HG02588 (cell line): ENCODE data around the gene STOML1.
"Not testable (repeated sequence)": the region's sequence is repeated elsewhere in the genome, so short reads cannot be mapped to it uniquely, and the experiment has no call there.

Experiments
- ATAC-seq: cut with Tn5 transposase; IDR thresholded peaks from one replicate; pipeline ENCODE4 v1.9.1; 2021; ENCODE audit warnings: mild to moderate bottlenecking, moderate library complexity; ENCODE audit not compliant: unreplicated experiment

STOML1 gene

DNA sequence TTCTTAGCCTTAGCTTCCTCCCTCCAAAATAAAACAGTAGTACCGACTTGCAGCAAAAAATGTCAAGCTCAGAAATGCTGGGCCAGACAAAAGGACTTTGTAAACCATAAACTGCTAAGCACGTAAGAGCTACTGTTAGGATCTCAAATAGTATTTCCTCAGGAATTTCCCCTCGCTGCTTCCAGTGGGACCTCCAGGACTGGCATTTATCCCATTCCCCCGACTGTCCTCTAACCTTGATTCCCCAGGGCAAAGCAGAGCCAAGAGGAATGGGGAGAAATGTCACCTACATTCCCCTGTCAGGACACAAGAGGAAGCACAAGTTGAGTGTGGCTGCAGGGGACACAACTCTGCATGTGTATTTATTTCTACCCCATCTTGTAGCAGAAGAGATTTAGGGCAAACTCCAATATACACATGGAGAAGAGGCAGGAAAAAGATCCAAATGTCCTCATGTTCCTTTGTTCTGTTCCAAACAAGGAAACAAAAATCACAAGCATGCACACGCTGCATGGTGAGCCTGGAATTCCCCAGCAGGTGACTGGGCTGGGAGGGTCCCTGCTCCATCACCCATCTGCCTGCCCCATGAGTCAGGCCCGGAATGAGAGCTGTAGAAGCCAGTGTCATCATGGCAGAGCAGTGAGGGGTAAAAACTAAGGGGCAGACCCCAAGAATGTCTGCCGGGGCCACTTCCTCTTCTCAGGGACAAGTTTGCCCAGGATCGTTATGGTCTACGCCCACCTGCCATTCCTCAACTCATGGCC lies 4.2 kb downstream of the STOML1 start:
- no peak for ATAC-seq

DNA sequence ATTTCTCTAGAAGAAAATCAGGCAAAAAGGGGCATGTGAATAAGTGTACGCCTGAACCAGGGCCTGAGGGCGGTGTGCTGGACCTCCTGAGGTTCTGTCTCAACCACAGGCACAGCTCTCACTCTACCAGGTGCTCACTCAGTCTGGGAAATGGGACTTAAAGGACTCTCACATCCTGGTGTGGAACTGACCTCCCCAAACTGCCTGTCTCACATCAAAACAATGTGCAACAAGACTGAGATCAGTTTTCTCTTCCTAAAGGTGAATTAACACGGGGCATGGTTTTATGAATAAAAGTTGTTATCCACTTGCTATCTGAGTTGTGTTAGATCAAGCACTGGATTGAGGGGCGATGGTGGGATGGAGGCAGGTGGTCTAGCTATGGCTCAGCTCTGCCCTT lies 4.8 kb downstream of the STOML1 start:
- no peak for ATAC-seq

DNA sequence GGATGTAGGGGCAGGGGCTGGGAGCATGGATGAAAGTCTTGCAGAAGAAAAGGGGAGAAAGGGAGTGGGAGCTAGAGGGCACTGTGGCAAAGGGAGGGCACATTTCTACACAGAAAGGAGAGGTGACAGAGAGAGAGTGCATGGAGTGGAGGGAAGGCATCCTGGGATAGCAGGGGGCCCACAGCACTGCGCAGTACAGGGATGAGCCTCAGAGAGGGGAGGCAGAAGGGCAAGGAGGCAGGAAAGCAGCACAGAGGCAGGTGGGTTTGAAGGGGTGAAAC lies 5.4 kb downstream of the STOML1 start:
- ATAC-seq: no peak

DNA sequence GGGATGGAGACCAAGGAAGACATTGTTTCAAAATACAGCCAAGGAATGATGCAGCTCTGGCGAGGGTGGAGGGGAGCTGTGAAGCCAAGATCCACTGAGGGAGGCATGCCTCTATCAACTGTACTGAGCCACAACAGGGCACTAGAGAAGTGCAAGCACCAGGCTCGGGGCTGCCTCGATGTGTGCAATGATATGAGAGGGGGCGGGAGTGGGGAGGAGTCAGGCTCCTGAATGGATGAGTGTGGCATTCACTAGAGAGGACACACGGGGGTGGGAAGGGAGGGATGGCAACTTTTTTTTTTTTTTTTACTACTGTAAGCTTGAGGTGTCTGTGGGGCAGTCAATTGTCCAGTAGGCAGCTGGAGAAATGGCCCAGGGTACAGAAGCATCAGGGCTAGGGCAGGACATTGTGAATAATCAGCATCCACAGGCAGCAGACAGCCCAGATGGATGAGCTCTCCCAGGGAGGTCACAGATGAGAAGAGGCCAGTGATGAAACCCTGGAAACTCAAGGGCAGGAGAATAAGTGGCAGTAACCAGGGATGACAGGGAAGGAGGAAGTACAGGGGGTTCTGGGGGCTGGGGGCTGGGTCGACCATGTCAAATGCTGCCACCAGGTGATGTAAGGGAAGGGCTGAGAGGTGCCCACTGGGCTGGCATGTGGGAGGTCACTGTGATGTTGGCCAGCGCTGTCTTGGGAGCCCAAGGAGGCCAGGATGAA lies 5.9 kb downstream of the STOML1 start:
- ATAC-seq: no peak

DNA sequence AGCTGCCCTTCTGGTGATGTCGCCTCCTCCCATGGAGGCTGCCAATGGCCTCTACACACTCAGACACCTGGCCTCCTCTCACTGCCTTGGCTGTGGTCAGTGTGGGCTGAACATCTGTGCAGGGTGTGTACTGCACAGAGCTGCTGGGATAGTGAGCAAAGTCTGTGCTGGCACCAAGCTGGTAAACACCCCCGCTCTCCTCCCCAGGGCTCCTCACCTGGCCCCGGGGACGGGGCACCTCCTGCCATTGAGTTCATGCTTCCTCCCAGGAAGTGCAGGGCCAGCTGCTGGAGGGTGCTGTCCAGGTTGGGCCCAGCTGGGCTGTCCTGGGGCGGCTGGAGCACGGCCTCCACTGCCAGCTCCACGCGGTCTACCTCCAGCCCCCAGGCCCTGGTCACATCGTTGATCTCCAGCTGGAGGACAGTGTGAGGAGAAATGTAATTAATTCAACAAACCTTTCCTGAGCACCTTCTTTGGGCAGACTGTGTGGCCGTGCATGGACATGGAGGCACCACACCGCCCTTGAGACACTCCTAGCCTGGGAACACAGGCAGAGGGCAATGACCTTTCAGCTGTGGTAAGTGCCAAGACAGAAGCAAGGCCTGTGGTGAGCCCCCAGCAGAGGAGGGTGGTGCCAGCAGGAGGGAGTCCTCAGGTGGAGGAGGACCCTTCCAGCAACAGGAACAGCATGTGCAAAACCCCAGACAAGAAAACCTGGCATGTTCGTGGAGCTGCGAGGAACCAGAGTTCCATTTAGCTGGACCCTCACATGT lies 6.8 kb downstream of the STOML1 start:
- no peak for ATAC-seq

DNA sequence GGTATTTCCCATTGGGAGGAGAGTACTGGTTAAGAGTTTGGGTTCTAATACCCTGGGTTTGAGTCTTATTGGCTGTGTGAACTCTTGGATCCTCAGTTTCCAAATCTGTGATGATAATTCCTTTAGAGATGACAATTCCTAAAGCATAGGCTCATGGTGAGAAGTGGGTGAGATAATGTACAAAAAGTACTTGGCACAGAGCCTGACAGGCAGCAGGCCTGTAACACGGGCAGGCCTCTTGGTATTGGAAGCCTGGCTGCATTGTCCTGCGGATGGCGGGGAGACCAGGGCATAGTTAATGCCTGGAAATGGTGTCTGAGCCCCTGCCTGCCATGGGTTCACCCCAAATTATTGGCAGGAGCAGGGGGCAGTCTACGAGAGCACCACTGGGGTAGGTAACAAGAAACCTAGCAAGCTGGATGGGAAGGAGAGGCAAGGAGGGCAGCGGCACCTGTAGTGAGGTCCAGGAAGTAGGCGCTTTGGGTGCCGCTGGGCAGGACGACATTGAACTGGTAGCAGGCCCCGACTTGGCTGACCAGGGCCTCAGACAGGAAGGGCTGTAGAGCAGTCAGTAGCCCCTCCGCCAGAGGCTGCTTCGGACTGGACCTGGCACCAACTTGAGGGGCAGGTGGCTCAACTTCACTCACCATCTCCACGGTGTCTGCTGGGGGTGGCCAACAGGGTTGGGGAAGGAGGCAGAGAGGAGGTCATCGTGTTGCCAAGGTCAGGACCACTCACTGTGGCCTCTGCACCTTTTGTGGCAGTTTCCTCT lies 7.7 kb downstream of the STOML1 start:
- ATAC-seq: no peak

DNA sequence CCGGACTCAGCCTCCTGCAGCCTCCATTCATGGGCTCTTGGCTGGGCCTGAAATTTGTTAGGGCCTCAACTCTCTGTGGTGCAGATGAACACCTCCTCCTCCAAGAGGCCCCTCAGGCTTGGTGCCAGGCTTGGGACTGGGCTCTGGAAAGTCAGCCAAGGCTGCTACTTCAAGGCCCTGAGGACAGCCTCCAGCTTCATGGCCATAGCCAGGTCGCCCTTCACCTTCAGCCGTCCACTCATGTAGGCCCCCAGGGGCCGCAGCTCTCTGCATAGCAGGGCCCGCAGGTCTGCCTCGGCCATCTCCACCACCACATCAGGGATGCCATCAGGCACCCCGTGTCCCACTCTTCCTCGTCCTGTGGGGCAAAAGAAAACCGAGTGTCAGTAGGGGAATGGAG lies 8.3 kb downstream of the STOML1 start:
- no peak for ATAC-seq

DNA sequence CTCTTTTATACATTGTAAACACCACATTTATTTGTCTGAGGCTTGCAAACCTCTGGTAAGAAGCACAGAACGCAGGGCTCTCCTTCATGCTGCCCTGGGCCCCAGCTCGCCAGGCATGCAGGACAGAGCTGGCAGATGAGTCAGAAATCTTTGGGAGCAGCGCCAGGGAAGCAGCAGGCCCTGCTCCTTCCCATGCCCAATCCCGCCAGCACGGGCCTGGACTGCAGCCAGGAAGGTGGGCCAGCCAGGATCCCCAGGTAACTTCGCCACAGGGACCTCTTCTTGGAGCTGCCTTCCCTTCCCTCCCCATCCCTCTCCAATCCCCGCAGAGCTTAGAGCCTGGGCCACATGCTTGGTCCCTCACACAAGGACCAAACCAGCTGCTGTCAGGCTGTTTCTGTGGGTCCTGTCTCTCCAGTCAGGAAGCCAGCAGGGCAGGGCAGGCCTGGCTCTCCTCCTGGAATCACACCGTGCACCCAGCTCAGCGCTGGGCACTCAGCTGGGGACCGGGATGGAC lies 8.8 kb downstream of the STOML1 start:
- no peak for ATAC-seq

DNA sequence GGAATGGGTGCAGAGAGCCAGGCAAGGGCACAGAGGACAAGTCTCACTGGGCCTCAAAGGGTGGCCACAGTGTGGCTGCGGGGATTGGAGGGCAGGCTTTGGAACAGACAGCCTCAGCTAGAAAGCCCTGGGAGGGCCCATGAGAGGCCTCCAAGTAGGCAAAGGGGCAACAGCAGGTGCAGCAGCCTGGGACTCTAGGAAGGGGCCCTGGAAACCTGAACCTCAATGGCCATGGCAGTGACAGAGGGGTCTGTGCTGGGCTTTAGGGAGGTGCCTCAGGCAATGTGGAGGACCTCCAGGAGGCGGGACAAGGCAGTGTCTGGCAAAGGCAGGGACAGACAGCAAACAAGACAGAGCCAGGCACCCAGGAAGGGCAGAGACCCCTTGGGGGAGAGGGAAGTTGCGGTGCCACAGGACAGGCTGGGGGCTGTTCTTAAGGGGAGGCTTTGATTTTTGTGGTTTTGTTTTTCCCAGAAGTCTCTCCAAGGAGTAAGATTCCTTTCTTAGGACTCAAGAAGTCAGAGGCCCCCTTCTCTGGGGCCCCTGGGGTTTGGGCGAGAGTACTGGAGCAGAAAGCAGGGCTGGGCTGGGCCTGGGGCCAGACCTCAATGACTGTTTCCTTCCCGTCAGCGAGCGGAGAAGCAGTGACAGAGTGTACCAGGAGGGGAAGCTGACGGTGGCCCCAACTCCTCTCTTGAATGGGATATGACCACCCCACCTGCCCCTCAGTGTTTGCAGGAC lies 9.7 kb downstream of the STOML1 start:
- no peak for ATAC-seq

DNA sequence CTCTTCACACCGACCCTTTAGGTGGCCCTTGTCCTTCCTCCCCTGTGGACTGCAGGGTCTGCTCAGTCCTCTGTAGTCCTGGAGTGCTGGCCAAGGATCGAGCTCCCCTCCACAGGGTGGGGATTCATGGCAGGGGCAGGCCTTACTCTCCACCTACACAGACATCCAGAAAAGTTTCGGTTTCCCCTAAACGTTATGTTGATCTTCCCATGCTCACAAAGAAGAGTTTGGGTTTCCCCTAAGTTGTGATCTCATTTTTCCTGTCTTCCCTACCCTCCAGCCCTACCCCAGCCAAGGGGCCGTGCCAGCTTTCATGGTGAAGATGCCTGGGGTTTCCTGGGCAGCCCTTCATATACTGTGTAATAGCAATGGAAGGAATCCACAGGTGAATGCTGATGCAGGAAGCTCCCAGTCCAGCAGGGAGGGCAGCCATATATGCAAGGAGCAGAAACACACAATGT lies 10.3 kb downstream of the STOML1 start:
- ATAC-seq: no peak

DNA sequence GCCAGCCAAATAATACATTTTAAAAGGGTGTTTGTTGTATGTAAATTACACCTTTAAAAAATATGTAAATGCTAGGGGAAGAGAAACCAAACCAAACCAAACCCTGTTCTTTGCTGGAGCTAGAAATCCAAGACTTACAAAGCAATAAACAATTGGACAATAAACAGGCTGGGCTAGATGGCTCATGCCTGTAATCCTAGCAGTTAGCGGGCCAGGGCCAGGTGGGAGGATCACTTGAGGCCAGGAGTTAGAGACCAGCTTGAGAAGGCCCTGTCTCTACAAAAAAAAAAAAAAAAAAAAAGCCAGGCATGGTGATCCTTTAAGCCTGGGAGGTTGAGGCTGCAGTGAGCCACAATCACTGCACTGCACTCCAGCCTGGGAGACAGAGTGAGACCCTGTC lies 12.5 kb downstream of the STOML1 start:
- ATAC-seq: no peak

DNA sequence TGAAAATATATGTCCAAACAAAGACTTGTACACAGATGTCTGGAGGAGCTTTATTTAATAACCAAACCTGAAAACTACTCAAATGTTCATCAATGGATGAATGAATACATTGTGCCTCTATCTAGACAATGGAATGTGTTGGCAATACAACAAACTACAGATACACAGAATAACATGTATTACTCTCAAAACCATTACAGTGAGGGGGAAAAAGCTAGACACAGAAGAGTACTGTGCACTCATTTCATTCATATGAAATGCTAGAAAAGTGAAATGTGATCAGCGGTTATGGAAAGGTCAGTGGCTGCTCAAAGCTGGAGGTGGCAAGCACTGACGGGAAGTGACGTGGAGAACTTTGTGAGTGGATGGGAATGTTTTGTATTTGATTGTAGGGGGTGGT lies 13.2 kb downstream of the STOML1 start:
- no peak for ATAC-seq

DNA sequence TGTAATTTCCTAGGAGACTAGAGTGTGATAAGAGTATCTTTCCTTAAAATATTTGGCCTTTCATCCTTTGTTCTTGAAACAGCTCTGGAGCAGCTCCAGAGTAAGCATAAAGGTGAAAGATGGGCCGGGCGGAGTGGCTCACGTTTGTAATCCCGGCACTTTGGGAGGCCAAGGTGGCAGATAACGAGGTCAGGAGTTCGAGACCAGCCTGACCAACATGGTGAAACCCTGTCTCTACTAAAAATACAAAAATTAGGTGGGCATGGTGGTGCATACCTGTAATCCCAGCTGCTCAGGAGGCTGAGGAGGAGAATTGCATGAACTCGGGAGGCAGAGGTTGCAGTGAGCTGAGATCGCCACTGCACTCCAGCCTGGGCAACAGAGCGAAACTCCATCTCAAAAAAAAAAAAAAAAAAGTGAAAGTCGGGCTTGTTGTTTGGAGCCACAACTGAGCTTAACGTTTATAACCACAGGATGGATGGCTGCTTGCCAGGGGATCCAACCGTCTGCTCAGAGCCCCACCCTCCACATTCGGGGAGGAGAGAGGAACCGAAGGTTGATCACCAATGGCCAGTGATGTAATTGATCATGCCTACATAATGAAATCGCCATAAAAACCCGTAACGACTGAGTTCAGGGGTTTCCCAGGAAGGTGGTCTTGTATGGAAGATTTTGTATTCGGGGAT lies 16.5 kb downstream of the STOML1 start:
- not testable (repeated sequence) for ATAC-seq

DNA sequence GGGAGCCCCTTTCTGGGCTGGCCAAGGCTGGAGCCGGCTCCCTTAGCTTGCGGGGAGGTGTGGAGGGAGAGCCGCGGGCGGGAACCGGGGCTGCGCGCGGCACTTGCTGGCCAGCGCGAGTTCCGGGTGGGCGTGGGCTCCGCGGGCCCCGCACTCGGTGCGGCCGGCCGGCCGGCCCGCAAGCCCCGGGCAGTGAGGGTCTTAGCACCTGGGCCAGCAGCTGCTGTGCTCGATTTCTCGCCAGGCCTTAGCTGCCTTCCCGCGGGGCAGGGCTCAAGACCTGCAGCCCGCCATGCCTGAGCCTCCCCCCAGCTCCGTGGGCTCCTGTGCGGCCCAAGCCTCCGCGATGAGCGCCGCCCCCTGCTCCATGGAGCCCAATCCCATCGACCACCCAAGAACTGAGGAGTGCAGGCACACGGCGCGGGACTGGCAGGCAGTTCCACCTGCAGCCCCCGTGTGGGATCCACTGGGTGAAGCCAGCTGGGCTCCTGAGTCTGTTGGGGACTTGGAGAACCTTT lies 18.4 kb downstream of the STOML1 start:
- ATAC-seq: not testable (repeated sequence)

DNA sequence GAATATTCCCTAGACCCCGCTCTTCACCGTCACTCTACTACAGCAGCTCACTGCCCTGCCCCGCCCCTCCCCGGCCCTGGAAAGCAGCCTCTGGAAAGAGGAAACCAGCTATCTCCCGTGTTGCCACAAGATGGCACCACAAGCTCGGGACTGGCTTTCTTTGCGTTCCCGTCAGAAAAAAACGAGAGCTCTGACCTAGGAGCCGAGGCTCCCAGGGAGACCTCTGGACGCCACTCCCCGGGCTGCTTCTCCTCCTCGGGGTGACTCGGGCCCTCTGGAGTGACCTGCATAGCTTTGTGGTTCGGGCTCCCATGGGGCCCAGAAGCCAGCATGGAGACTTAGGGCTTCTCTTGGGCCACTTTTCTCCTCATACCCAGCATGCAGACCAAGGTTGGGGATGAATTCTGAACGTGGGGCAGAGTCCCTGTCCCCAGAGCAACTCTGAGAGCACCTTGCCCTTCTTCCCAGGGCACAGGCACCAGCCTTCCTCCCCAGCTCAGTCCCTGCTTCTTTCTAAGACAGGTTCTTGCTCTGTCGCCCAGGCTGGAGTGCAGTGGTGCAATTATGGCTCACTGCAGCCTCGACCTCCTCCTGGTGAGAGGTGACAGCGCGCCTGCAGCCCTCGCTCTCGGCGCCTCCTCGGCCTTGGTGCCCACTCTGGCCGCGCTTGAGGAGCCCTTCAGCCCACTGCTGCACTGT lies 19.0 kb downstream of the STOML1 start:
- no peak for ATAC-seq

DNA sequence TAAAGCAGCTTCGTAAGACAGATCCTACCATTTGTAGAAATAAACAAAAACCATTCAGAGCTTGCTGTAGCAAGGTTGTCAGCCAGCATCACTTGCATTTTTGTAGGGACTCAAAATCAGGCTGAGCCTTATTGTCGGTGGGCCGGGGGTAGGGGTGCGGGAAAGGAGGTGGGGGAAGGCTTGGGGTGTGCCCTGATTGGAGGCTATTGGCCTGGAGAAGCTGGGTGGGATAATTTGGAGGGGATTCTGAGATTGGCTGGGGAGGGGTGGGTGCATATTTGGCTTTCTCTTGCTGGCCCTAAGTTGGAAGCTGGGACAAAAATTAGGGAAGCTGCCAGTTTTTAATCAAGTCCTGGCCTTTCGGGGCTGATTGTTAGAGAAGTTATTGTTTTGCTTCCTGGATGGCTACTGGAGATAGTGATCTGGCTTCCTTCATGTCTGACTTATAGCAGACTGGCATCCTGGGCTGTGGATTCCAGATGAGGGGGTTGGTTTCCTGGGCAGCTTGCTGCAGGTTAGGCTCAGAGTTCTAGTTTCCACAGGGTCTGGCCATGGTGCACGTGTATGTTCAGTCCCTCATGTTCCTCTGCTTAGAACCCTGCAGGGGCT lies 22.8 kb downstream of the STOML1 start:
- ATAC-seq: no peak

DNA sequence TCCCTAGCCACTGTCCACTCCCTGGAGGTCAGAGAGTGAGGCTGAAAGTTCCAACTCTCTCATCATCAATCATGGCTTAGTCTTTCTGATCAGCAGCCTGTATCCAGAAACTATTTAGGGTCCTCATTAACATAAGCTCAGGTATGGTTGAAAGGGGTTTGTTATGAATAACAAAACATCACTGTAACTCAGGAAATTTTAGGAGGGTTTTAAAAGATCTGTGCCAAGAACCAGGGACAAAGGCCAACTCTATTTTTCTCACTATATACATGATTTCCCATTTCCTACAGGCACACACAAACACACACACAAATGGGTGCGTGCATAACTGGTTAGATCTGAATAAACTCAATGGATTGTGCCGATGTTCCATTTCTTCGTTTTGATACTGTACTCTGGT lies 23.6 kb downstream of the STOML1 start:
- ATAC-seq: no peak

DNA sequence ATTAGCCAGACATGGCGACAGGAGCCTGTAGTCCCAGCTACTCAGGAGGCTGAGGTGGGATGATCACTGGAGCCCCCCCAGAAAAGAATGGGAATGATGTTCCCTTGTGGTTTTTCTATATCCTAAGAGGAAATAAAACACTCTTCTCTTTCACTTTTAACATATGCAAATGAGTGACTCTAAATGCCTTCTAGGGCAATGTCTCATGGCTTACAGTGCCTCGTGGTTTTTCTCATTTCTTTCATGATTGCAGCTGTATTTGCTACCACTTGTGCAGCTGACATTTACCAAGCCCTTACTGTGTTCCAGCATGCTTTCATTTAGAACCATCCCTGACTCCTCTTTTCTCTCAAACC lies 26.4 kb downstream of the STOML1 start:
- peak; percentile 52 for ATAC-seq
